Hepatocyte (in vitro differentiated cells): ENCODE data around the gene GRK5. TPM values are rescaled to one million over a fixed set of nuclear protein-coding genes. Genes with fewer than 3 reads are reported as not detected.

Source experiments
- DNase-seq: peaks from one replicate; pipeline ENCODE4 v3.0.0-alpha.2; 2016; ENCODE audit warnings: low spot score
- H2AFZ ChIP-seq: fragments of 200-600 bp; sonication (generic); 2 replicates; pipeline ENCODE4 v1.6.0; 2016; ENCODE audit warnings: antibody characterized with exemption, mild to moderate bottlenecking
- H3K27ac ChIP-seq: fragments of 200-600 bp; sonication (generic); 2 replicates; pipeline ENCODE4 v1.5.1; 2016; ENCODE audit warnings: mild to moderate bottlenecking
- H3K27me3 ChIP-seq: fragments of 200-600 bp; sonication (generic); 2 replicates; pipeline ENCODE4 v1.6.1; 2016
- H3K36me3 ChIP-seq: fragments of 200-600 bp; sonication (generic); replicated peaks from 2 replicates; pipeline ENCODE4 v1.5.1; 2016; ENCODE audit warnings: low read depth; ENCODE audit not compliant: insufficient read depth
- H3K4me1 ChIP-seq: fragments of 200-600 bp; sonication (generic); 2 replicates; pipeline ENCODE4 v1.5.1; 2016; ENCODE audit warnings: mild to moderate bottlenecking, moderate library complexity; ENCODE audit not compliant: insufficient read depth
- H3K4me2 ChIP-seq: fragments of 200-600 bp; sonication (generic); 2 replicates; pipeline ENCODE4 v1.6.0; 2016
- H3K4me3 ChIP-seq: fragments of 200-600 bp; sonication (generic); 2 replicates; pipeline ENCODE4 v1.5.1; 2016; ENCODE audit warnings: mild to moderate bottlenecking
- H3K79me2 ChIP-seq: fragments of 200-600 bp; sonication (generic); 2 replicates; pipeline ENCODE4 v1.6.0; 2017; ENCODE audit warnings: mild to moderate bottlenecking
- H3K9me2 ChIP-seq: fragments of 200-600 bp; sonication (generic); replicated peaks from 2 replicates; pipeline ENCODE4 v1.6.0; 2017; ENCODE audit warnings: mild to moderate bottlenecking; ENCODE audit not compliant: insufficient read depth
- H3K9me3 ChIP-seq: fragments of 200-600 bp; sonication (generic); 2 replicates; pipeline ENCODE4 v1.5.1; 2016; ENCODE audit warnings: low read depth, mild to moderate bottlenecking
- H4K20me1 ChIP-seq: fragments of 200-600 bp; sonication (generic); 2 replicates; pipeline ENCODE4 v1.6.0; 2016; ENCODE audit warnings: mild to moderate bottlenecking; ENCODE audit not compliant: insufficient read depth, poor library complexity, severe bottlenecking
- CTCF ChIP-seq: fragments of 200-600 bp; sonication (generic); IDR thresholded peaks from 2 replicates; pipeline ENCODE4 v1.5.1; 2016; ENCODE audit warnings: antibody characterized with exemption, mild to moderate bottlenecking; ENCODE audit not compliant: poor library complexity
- EZH2 ChIP-seq: fragments of 200-600 bp; sonication (generic); IDR thresholded peaks from 2 replicates; pipeline ENCODE4 v1.6.1; 2016; ENCODE audit warnings: antibody characterized with exemption, mild to moderate bottlenecking, borderline replicate concordance
- EZH2phosphoT487 ChIP-seq: fragments of 200-600 bp; sonication (generic); IDR thresholded peaks from one replicate; pipeline ENCODE4 v1.6.1; 2018; ENCODE audit warnings: antibody characterized with exemption, mild to moderate bottlenecking, low read depth, moderate library complexity; ENCODE audit not compliant: unreplicated experiment, severe bottlenecking
- WGBS: methylation state at CpG from one replicate; pipeline ENCODE4 v1.1.6; 2016; ENCODE audit warnings: low lambda C conversion rate; ENCODE audit errors: missing lambda C conversion rate; 5-methylcytosine and 5-hydroxymethylcytosine counted together
- polyA plus RNA-seq: library from polyadenylated mRNA; unstranded; fragments of >200 nt; fragmentation: Nextera tagmentation; extraction: Ambion mirVana; gene quantifications from 2 replicates; pipeline ENCODE4 v1.2.1, GENCODE V29; 2016
- total RNA-seq: library from RNA; depleted of rRNA; stranded (reverse); fragments of >200 nt; gene quantifications from 2 replicates; pipeline ENCODE4 v1.2.3, GENCODE V29; 2014

The GRK5 gene
- total and polyA plus RNA-seq, 2 experiments from 2014 or later: 7.6 to 19.9 TPM

- H4K20me1 ChIP-seq: no peaks in the 10 kb centered on the region
- H3K79me2 ChIP-seq: peaks cover 47% of the 10 kb centered on the region
- WGBS: 97% methylated on average over 3 of the region's 3 CpGs
- H3K9me2 ChIP-seq: no peaks in the 10 kb centered on the region
- H3K27ac ChIP-seq: no peak overlapping the region
- no peaks in the 10 kb centered on the region for H3K27me3 ChIP-seq
- no peaks in the 10 kb centered on the region for H3K36me3 ChIP-seq
- no peak for DNase-seq
- H3K4me3 ChIP-seq: no peak overlapping the region
- H2AFZ ChIP-seq: no peak overlapping the region
- TF ChIP-seq EZH2 (no peak), EZH2phosphoT487 (no peak), CTCF (no peak)
- H3K9me3 ChIP-seq: no peaks in the 10 kb centered on the region
- H3K4me2 ChIP-seq: no peak overlapping the region
- H3K4me1 ChIP-seq: no peaks in the 10 kb centered on the region
These were observed 117.8 kb downstream of the GRK5 start for GRCh38 chr10:119325131-119325530.

GRCh38 chr10:119326167-119326566, 118.8 kb downstream of the GRK5 start:
- peaks cover 4% of the 10 kb centered on the region for H3K4me1 ChIP-seq
- H3K4me2 ChIP-seq: no peak overlapping the region
- H3K27me3 ChIP-seq: no peaks in the 10 kb centered on the region
- WGBS: 95% methylated on average over 10 of the region's 10 CpGs
- TF ChIP-seq EZH2 (no peak), EZH2phosphoT487 (no peak), CTCF (no peak)
- peaks cover 37% of the 10 kb centered on the region for H3K79me2 ChIP-seq
- no peaks in the 10 kb centered on the region for H3K36me3 ChIP-seq
- H3K9me2 ChIP-seq: no peaks in the 10 kb centered on the region
- H2AFZ ChIP-seq: no peak overlapping the region
- no peak overlapping the region for H3K4me3 ChIP-seq
- no peaks in the 10 kb centered on the region for H4K20me1 ChIP-seq
- no peak overlapping the region for H3K27ac ChIP-seq
- DNase-seq: no peak
- no peaks in the 10 kb centered on the region for H3K9me3 ChIP-seq

GRCh38 chr10:119327096-119327745, 119.8 kb downstream of the GRK5 start:
- WGBS: 95% methylated on average over 13 of the region's 14 CpGs
- Histone ChIP-seq H3K27me3 (no peaks in the 10 kb centered on the region), H3K79me2 (peaks cover 27% of the 10 kb centered on the region), H3K36me3 (no peaks in the 10 kb centered on the region), H3K4me1 (peaks cover 5% of the 10 kb centered on the region), H3K4me3 (no peak overlapping the region), H4K20me1 (no peaks in the 10 kb centered on the region), H3K9me2 (no peaks in the 10 kb centered on the region), H2AFZ (no peak overlapping the region), H3K27ac (no peak overlapping the region), H3K4me2 (no peak overlapping the region), H3K9me3 (no peaks in the 10 kb centered on the region)
- no peak for DNase-seq
- TF ChIP-seq CTCF (no peak), EZH2phosphoT487 (no peak), EZH2 (no peak)
